ENCODE measurements around the gene CYP19A1. TPM values are rescaled to one million over a fixed set of nuclear protein-coding genes. Genes with fewer than 3 reads are reported as not detected.

The CYP19A1 gene
- total RNA-seq, 1 experiment from 2014 or later: not detected

GRCh38 chr15:51288143-51289065 is 50.0 kb downstream of the CYP19A1 start:
- no peak for DNase-seq (ENCODE audit: low read depth, low spot score)

More at GRCh38 chr15:51288143-51289065, 50.0 kb downstream of the CYP19A1 start:
- H3K36me3 ChIP-seq (ENCODE audit: control insufficient read depth in 1 of 2, insufficient read depth in 2 of 2, low read length in 2 of 2): no peaks in the 10 kb centered on the region
- RAD21 ChIA-PET (ENCODE audit: low non-redundant PET in 1 of 2, low total read pairs in 2 of 2, uncharacterized antibody in 2 of 2, unreplicated experiment in 2 of 2): no interaction called here
- intact Hi-C loops (cut with micrococcal nuclease): loop anchor here (10.0 kb wide), 1 partner anchor 124 kb away; no protein-coding TSS in a partner anchor
- H3K27me3 ChIP-seq (ENCODE audit: insufficient read depth, low read length): no peaks in the 10 kb centered on the region; the same call in 1 of the 2 replicates
- ATAC-seq: no peak
- H3K79me2 ChIP-seq (ENCODE audit: insufficient read depth, low read length): no peaks in the 10 kb centered on the region
- no peak overlapping the region for H2AFZ ChIP-seq (ENCODE audit: low read depth, low read length, poor library complexity, severe bottlenecking)
- H4K20me1 ChIP-seq (ENCODE audit: insufficient read depth): no peaks in the 10 kb centered on the region
- no peaks in the 10 kb centered on the region for H3K9me3 ChIP-seq (ENCODE audit: control insufficient read depth in 1 of 2, insufficient read depth in 1 of 2, low read depth in 1 of 2, low read length in 2 of 2)
- no TSS peak for BruUV-seq (replicated peaks)
- no peaks in the 10 kb centered on the region for H3K9me2 ChIP-seq (ENCODE audit: insufficient read depth)
- TF ChIP-seq YY1 (IDR thresholded peaks at IDR 0.05; ENCODE audit: extremely low read depth, insufficient replicate concordance, low read depth, low read length) (no peak), ZBTB33 (IDR thresholded peaks at IDR 0.05; ENCODE audit: extremely low read depth, insufficient replicate concordance, low read length) (no peak), CTCF (IDR thresholded peaks at IDR 0.05 in 2 of 3, conservative IDR thresholded peaks at IDR 0.05 in 1 of 3; ENCODE audit: borderline replicate concordance in 1 of 3, insufficient read depth in 1 of 3, low read depth in 2 of 3, low read length in 2 of 3) (no peak), SP1 (IDR thresholded peaks at IDR 0.05; ENCODE audit: low read depth) (no peak), CEBPB (IDR thresholded peaks at IDR 0.05; ENCODE audit: low read depth) (no peak), REST (IDR thresholded peaks at IDR 0.05; ENCODE audit: low read depth) (no peak), POLR2A (IDR thresholded peaks at IDR 0.05; ENCODE audit: borderline replicate concordance, extremely low read depth, insufficient read depth, insufficient read length) (no peak), SRF (IDR thresholded peaks at IDR 0.05; ENCODE audit: low read depth) (no peak), EZH2phosphoT487 (IDR thresholded peaks at IDR 0.05; ENCODE audit: borderline replicate concordance) (no peak), JUND (IDR thresholded peaks at IDR 0.05) (no peak), CBX3 (IDR thresholded peaks at IDR 0.05; ENCODE audit: low read depth) (no peak), SIN3A (IDR thresholded peaks at IDR 0.05; ENCODE audit: low read depth) (no peak), MAX (IDR thresholded peaks at IDR 0.05) (no peak), EZH2 (IDR thresholded peaks at IDR 0.05) (no peak), FOSL1 (IDR thresholded peaks at IDR 0.05; ENCODE audit: low read depth) (no peak), EGR1 (IDR thresholded peaks at IDR 0.05; ENCODE audit: low read depth) (no peak), RAD21 (IDR thresholded peaks at IDR 0.05; ENCODE audit: low read depth) (no peak), ELF1 (IDR thresholded peaks at IDR 0.05; ENCODE audit: borderline replicate concordance, low read depth) (no peak)
- POLR2A ChIA-PET: no interaction called here
- H3K27ac ChIP-seq (ENCODE audit: low read depth, low read length): no peak overlapping the region
- CTCF ChIA-PET: no interaction called here
- no peaks in the 10 kb centered on the region for H3K4me1 ChIP-seq (ENCODE audit: control insufficient read depth in 1 of 2, insufficient read depth in 2 of 2, low read length in 2 of 2)
- H3K4me3 ChIP-seq (replicated peaks in 1 of 2; ENCODE audit: low read depth in 1 of 2, low read length in 2 of 2): no peak overlapping the region
- no peak overlapping the region for H3K4me2 ChIP-seq (ENCODE audit: low read length)
- H3K9ac ChIP-seq (ENCODE audit: low read length): no peak overlapping the region
